ENCODE results near the gene ACTR8. TPM values are rescaled to one million over a fixed set of nuclear protein-coding genes. Genes with fewer than 3 reads are reported as not detected.

Gene ACTR8
- total RNA-seq, 2 experiments from 2014 or later: 26.0 to 28.9 TPM

GRCh38 chr3:53819163-53819868 lies 62.6 kb downstream of the ACTR8 start:
- DNase-seq (no peak), ATAC-seq (no peak)
- ChIA-PET CTCF (no interaction called here), POLR2A (no interaction called here)
- H3K9me3 Mint-ChIP-seq (ENCODE audit: low read depth): no peaks in the 10 kb centered on the region
- no peaks in the 10 kb centered on the region for H3K4me1 Mint-ChIP-seq
- intact Hi-C loops (cut with DNase I, micrococcal nuclease): no loop called here
- H3K27me3 Mint-ChIP-seq: no peaks in the 10 kb centered on the region
- no peaks in the 10 kb centered on the region for H3K36me3 Mint-ChIP-seq (ENCODE audit: low read depth)
- H3K27ac Mint-ChIP-seq: no peak overlapping the region
- H3K4me3 Mint-ChIP-seq: no peak overlapping the region

DNA sequence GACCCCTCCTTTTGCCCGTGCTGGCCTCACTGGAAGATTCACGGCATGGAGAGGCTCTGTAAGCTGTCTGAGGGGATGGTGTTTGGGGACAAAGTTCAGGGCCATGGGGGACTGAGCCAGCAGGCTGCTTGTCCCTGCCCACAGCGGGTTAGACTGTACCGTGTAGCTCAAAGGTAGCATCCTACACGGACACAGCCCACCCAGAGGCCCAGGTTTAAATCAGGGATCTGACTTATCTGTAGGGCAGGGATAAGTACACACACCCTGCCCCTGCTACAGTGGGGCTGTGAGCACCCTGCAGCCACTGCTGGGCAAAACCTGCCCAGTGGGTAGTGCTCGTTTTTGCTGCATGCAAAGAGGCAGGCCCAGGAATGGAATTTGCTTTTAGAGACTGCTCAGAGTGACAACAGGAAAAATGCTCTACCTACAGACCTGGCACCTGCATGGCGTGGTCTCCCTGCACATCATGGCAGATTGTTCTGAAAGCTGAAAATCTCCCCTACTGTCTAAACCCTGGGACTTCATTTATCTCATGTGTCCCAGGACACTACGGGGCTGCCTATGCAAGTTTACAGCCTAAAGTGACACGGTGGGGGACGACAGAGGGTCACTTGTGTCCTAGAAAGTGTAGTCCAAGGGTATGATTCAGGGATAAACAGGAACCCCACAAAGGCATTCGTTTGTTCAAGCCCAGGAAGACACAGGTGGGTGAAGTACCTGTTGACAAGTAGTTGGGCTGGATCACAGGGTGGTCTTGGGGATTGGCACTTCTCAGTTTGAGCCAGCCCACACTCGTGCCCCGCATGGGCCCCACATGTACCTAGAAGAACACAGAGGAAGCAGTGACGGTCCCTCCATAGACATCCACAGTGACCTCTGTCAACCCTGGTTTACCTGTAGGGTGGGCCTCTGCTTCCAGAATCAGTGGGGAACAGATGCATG lies 63.5 kb downstream of the ACTR8 start:
- ChIA-PET CTCF (no interaction called here), POLR2A (no interaction called here)
- no peaks in the 10 kb centered on the region for H3K27me3 Mint-ChIP-seq
- H3K9me3 Mint-ChIP-seq (ENCODE audit: low read depth): no peaks in the 10 kb centered on the region
- ATAC-seq (no peak), DNase-seq (no peak)
- H3K4me3 Mint-ChIP-seq: no peak overlapping the region
- H3K36me3 Mint-ChIP-seq (ENCODE audit: low read depth): no peaks in the 10 kb centered on the region
- H3K4me1 Mint-ChIP-seq: no peaks in the 10 kb centered on the region
- H3K27ac Mint-ChIP-seq: no peak overlapping the region
- intact Hi-C loops (cut with DNase I, micrococcal nuclease): no loop called here

- Mint-ChIP-seq H3K4me1 (no peaks in the 10 kb centered on the region), H3K27ac (no peak overlapping the region), H3K9me3 (ENCODE audit: low read depth) (no peaks in the 10 kb centered on the region), H3K27me3 (no peaks in the 10 kb centered on the region), H3K4me3 (no peak overlapping the region), H3K36me3 (ENCODE audit: low read depth) (no peaks in the 10 kb centered on the region)
- CTCF ChIA-PET: no interaction called here
- intact Hi-C loops (cut with DNase I, micrococcal nuclease): no loop called here
- POLR2A ChIA-PET: no interaction called here
- ATAC-seq: no peak
- no peak for DNase-seq
Observed at GRCh38 chr3:53817809-53818208, 64.1 kb downstream of the ACTR8 start.

GRCh38 chr3:53817211-53817610 lies 64.7 kb downstream of the ACTR8 start:
- POLR2A ChIA-PET: interaction anchor here (0.6 kb wide), 1 partner anchor 31 kb away, joined by 3 read pairs; no protein-coding TSS in a partner anchor
- DNase-seq: no peak
- H3K27me3 Mint-ChIP-seq: no peaks in the 10 kb centered on the region
- H3K9me3 Mint-ChIP-seq (ENCODE audit: low read depth): no peaks in the 10 kb centered on the region
- H3K4me3 Mint-ChIP-seq: no peak overlapping the region
- no peak for ATAC-seq
- CTCF ChIA-PET: no interaction called here
- H3K4me1 Mint-ChIP-seq: no peaks in the 10 kb centered on the region
- H3K36me3 Mint-ChIP-seq (ENCODE audit: low read depth): no peaks in the 10 kb centered on the region
- H3K27ac Mint-ChIP-seq: no peak overlapping the region
- intact Hi-C loops (cut with DNase I, micrococcal nuclease): no loop called here

Other genes starting within 250 kb of the ACTR8 start
- gene CHDH, start 35.7 kb downstream of the ACTR8 start, total RNA-seq: under 1 TPM; 0.30 to 0.55 TPM
- under 1 TPM; 0.33 to 0.69 TPM for gene IL17RB, start 35.6 kb downstream of the ACTR8 start, total RNA-seq
- 10 to 100 TPM; 31.6 to 45.1 TPM for gene SELENOK, start 9.7 kb upstream of the ACTR8 start, total RNA-seq
- not detected for gene CACNA2D3, start 240.4 kb upstream of the ACTR8 start, total RNA-seq

All from activated CD4-positive, alpha-beta T cell treated with anti-CD3 and anti-CD28 coated beads for 36 hours (primary cell).